HCT116 (cell line): ENCODE measurements around the gene LHFPL6. TPM values are rescaled to one million over a fixed set of nuclear protein-coding genes. Genes with fewer than 3 reads are reported as not detected.

Source experiments
- ATAC-seq: fragments of 200-7000 bp; cut with Tn5 transposase; 2 replicates; pipeline ENCODE4 v1.9.1; 2020; ENCODE audit warnings: mild to moderate bottlenecking, moderate library complexity
- BruUV-seq: library from RNA; stranded (reverse); fragments of 400-500 nt; replicated peaks from 2 replicates; lab custom pipeline; 2021; lab: Mats Ljungman, UMichigan
- CTCF ChIA-PET: fragments of 300-600 bp; sonication (Branson Sonifier 250); formaldehyde crosslinking; loops from one replicate; lab custom pipeline; 2021; ENCODE audit warnings: antibody characterized with exemption; lab: Charles Lee
- POLR2A ChIA-PET: fragments of 300-600, 350-600 bp; sonication (Branson Sonifier 250); formaldehyde crosslinking; loops from one replicate; lab custom pipeline; 2021; ENCODE audit warnings: antibody characterized with exemption; lab: Charles Lee
- RAD21 ChIA-PET, 2 experiments: fragments of 300-600 bp; sonication (Branson Sonifier 250); formaldehyde crosslinking; loops; one replicate each; lab custom pipeline; 2023; ENCODE audit warnings: low total read pairs in 2 of 2; ENCODE audit not compliant: uncharacterized antibody in 2 of 2, unreplicated experiment in 2 of 2, low non-redundant PET in 1 of 2; lab: Charles Lee
- DNase-seq: peaks from one replicate; pipeline ENCODE4 v3.0.0-alpha.2; 2010; ENCODE audit warnings: low read depth, low spot score
- H2AFZ ChIP-seq: fragments of 200-600 bp; shearing (Covaris generic), sonication (generic); 2 replicates; pipeline ENCODE4 v1.6.1; 2017; ENCODE audit warnings: low read depth, mixed run types, mixed read lengths, antibody characterized with exemption, low read length; ENCODE audit not compliant: poor library complexity, severe bottlenecking
- H3K27ac ChIP-seq: 2 replicates; pipeline ENCODE4 v1.5.1; 2012; ENCODE audit warnings: low read depth, low read length
- H3K27me3 ChIP-seq: fragments of 200-600 bp; sonication (generic); 2 replicates; pipeline ENCODE4 v1.6.1; 2016; ENCODE audit warnings: mixed run types, low read length, mixed read lengths; ENCODE audit not compliant: insufficient read depth
- H3K36me3 ChIP-seq, 2 experiments: fragments of 200-500 bp in 1 of 2; fragments of 200-600 bp in 1 of 2; sonication (Bioruptor generic) in 1 of 2; sonication (generic) in 1 of 2; 2 replicates each; pipeline versions ENCODE4 v1.5.1 to v1.6.1; 2014 to 2016; ENCODE audit warnings: low read length in 2 of 2, inconsistent platforms in 1 of 2, mixed read lengths in 1 of 2, mixed run types in 1 of 2; ENCODE audit not compliant: insufficient read depth in 2 of 2, control insufficient read depth in 1 of 2
- H3K4me1 ChIP-seq, 2 experiments: fragments of 200-600 bp in 1 of 2; sonication (generic) in 1 of 2; 2 replicates each; pipeline versions ENCODE4 v1.5.1 to v1.6.1; 2012 to 2017; ENCODE audit warnings: low read length in 2 of 2, inconsistent platforms in 1 of 2, mild to moderate bottlenecking in 1 of 2, mixed read lengths in 1 of 2, mixed run types in 1 of 2, moderate library complexity in 1 of 2; ENCODE audit not compliant: insufficient read depth in 2 of 2, control insufficient read depth in 1 of 2
- H3K4me2 ChIP-seq: fragments of 200-600 bp; sonication (generic); 2 replicates; pipeline ENCODE4 v1.6.1; 2017; ENCODE audit warnings: mixed run types, low read length, mixed read lengths
- H3K4me3 ChIP-seq, 2 experiments: fragments of 200-600 bp in 1 of 2; sonication (generic) in 1 of 2; replicated peaks in 1 of 2; 2 replicates each; pipeline ENCODE4 v1.5.1; 2011 to 2016; ENCODE audit warnings: low read length in 2 of 2, control low read depth in 1 of 2, low read depth in 1 of 2, mild to moderate bottlenecking in 1 of 2, mixed read lengths in 1 of 2, mixed run types in 1 of 2
- H3K79me2 ChIP-seq: fragments of 200-600 bp; sonication (generic); 2 replicates; pipeline ENCODE4 v1.6.1; 2017; ENCODE audit warnings: mild to moderate bottlenecking, mixed run types, low read length, moderate library complexity, mixed read lengths; ENCODE audit not compliant: insufficient read depth
- H3K9ac ChIP-seq: fragments of 200-600 bp; sonication (generic); 2 replicates; pipeline ENCODE4 v1.6.1; 2016; ENCODE audit warnings: low read length, mixed read lengths
- H3K9me2 ChIP-seq: fragments of 200-600 bp; sonication (generic), shearing (Covaris generic); 2 replicates; pipeline ENCODE4 v1.6.1; 2017; ENCODE audit warnings: mixed run types, mild to moderate bottlenecking, moderate library complexity; ENCODE audit not compliant: insufficient read depth
- H3K9me3 ChIP-seq, 2 experiments: fragments of 200-500 bp in 1 of 2; fragments of 200-600 bp in 1 of 2; sonication (Bioruptor generic) in 1 of 2; sonication (generic) in 1 of 2; 2 replicates each; pipeline ENCODE4 v1.6.1; 2014 to 2017; ENCODE audit warnings: low read length in 2 of 2, mixed read lengths in 2 of 2, inconsistent platforms in 1 of 2, low read depth in 1 of 2, mild to moderate bottlenecking in 1 of 2, mixed run types in 1 of 2, moderate library complexity in 1 of 2; ENCODE audit not compliant: control insufficient read depth in 1 of 2, insufficient read depth in 1 of 2
- H4K20me1 ChIP-seq: fragments of 200-600 bp; sonication (generic), shearing (Covaris generic); 2 replicates; pipeline ENCODE4 v1.6.1; 2017; ENCODE audit warnings: mixed run types, mild to moderate bottlenecking, moderate library complexity; ENCODE audit not compliant: insufficient read depth
- CBX3 ChIP-seq: IDR thresholded peaks from 2 replicates; pipeline ENCODE4 v1.6.1; 2012; ENCODE audit warnings: low read depth
- ELF1 ChIP-seq: IDR thresholded peaks from 2 replicates; pipeline ENCODE4 v1.6.1; 2012; ENCODE audit warnings: low read depth, borderline replicate concordance
- JUND ChIP-seq: IDR thresholded peaks from 2 replicates; pipeline ENCODE4 v1.6.1; 2012
- POLR2AphosphoS5 ChIP-seq: IDR thresholded peaks from 2 replicates; pipeline ENCODE4 v1.6.1; 2011; ENCODE audit warnings: mild to moderate bottlenecking, low read depth, low read length, moderate library complexity
- SIN3A ChIP-seq: IDR thresholded peaks from 2 replicates; pipeline ENCODE4 v1.6.1; 2012; ENCODE audit warnings: low read depth
- SP1 ChIP-seq: IDR thresholded peaks from 2 replicates; pipeline ENCODE4 v1.6.1; 2012; ENCODE audit warnings: low read depth
- SRF ChIP-seq: IDR thresholded peaks from 2 replicates; pipeline ENCODE4 v1.6.1; 2012; ENCODE audit warnings: low read depth
- TCF7L2 ChIP-seq: IDR thresholded peaks from 2 replicates; pipeline ENCODE4 v1.7.0; 2011; ENCODE audit warnings: borderline replicate concordance, inconsistent platforms; ENCODE audit not compliant: insufficient read depth, insufficient read length; ENCODE audit errors: extremely low read depth
- intact Hi-C: fragments of 100-400 bp; cut with micrococcal nuclease; formaldehyde crosslinking; loops from 2 replicates; pipeline ENCODE4 v1.10.0; 2022
- total RNA-seq: library from RNA; stranded (reverse); gene quantifications from one replicate; pipeline ENCODE4 v1.2.1, GENCODE V29; 2021; ENCODE audit not compliant: unreplicated experiment
- TF ChIP-seq, protein P1 (sequence below): IDR thresholded peaks from 2 replicates; pipeline ENCODE4 v1.6.1; 2012
- TF ChIP-seq, protein P2 (sequence below): IDR thresholded peaks from 2 replicates; pipeline ENCODE4 v1.6.1; 2012; ENCODE audit warnings: low read depth
- TF ChIP-seq, protein P3 (sequence below): IDR thresholded peaks from 2 replicates; pipeline ENCODE4 v1.6.1; 2011; ENCODE audit warnings: mild to moderate bottlenecking, low read length, moderate library complexity; ENCODE audit not compliant: insufficient replicate concordance; ENCODE audit errors: extremely low read depth
- TF ChIP-seq, protein P4 (sequence below), 3 experiments: fragments of 200-600 bp in 1 of 3; sonication (generic) in 1 of 3; IDR thresholded peaks in 2 of 3; conservative IDR thresholded peaks in 1 of 3; 2 replicates each; pipeline ENCODE4 v1.5.1; 2012 to 2017; ENCODE audit warnings: low read depth in 2 of 3, low read length in 2 of 3, antibody characterized with exemption in 1 of 3, borderline replicate concordance in 1 of 3, control low read depth in 1 of 3, mild to moderate bottlenecking in 1 of 3, mixed read lengths in 1 of 3, mixed run types in 1 of 3, moderate library complexity in 1 of 3; ENCODE audit not compliant: insufficient read depth in 1 of 3
- TF ChIP-seq, protein P5 (sequence below): IDR thresholded peaks from 2 replicates; pipeline ENCODE4 v1.6.1; 2012

LHFPL6 gene
- total RNA-seq, 1 experiment from 2014 or later = 0.22 TPM

DNA sequence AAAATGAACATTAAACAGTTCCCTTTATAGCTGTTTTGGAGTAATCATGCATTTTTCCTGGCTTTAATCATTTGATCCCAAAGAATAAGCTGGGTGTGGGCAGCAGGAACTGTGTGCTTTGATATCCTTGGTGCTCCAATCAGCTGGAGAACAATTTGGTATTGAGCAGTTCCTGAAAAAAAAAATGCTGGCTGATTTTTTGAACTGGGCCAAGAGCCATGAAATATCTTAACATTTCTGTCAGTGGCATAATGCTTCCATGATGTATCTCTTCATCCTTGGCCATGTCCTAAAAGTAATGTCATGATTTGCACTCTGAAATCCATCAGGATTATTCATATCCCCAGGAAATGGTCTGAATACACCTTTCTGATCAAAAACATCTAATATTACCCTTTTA lies 134.7 kb downstream of the LHFPL6 start:
- ChIA-PET RAD21 (no interaction called here), CTCF (no interaction called here), POLR2A (no interaction called here)
- Histone ChIP-seq H3K9ac (no peak overlapping the region), H3K4me1 (no peaks in the 10 kb centered on the region), H3K27me3 (peaks cover 41% of the 10 kb centered on the region), H3K9me2 (no peaks in the 10 kb centered on the region), H3K36me3 (no peaks in the 10 kb centered on the region), H3K4me2 (no peak overlapping the region), H2AFZ (no peak overlapping the region), H4K20me1 (no peaks in the 10 kb centered on the region), H3K9me3 (no peaks in the 10 kb centered on the region), H3K27ac (no peak overlapping the region), H3K79me2 (no peaks in the 10 kb centered on the region), H3K4me3 (no peak overlapping the region)
- BruUV-seq = no TSS peak
- TF ChIP-seq SP1 (no peak), POLR2AphosphoS5 (no peak), TCF7L2 (no peak), JUND (no peak), CBX3 (no peak)
- TF ChIP-seq, protein P1, sequence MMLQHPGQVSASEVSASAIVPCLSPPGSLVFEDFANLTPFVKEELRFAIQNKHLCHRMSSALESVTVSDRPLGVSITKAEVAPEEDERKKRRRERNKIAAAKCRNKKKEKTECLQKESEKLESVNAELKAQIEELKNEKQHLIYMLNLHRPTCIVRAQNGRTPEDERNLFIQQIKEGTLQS = no peak
- ATAC-seq (no peak), DNase-seq (no peak)
- intact Hi-C loops = no loop called here

DNA sequence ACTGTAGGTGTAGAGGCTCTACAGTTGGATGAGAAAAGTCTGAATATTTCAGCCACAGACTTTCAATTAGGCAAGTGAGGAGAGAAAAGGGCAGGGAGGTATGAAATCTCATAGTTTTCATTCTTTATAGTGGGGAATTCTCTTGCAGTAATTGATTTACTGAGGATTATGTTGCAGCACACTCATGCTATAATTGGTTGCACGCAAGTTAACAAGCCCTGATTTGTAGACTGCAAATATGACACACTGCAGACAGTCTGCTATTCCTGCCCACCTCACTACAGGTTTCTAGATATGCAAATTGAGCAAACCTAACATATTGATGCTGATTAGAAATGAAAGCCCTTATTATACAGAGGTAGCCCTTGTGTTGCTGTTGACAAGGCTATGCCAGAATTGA lies 139.4 kb downstream of the LHFPL6 start:
- no peaks in the 10 kb centered on the region for H3K36me3 ChIP-seq
- H3K27ac ChIP-seq = no peak overlapping the region
- DNase-seq (no peak), ATAC-seq (no peak)
- no peak overlapping the region for H3K4me3 ChIP-seq
- H2AFZ ChIP-seq = no peak overlapping the region
- no peaks in the 10 kb centered on the region for H3K4me1 ChIP-seq
- no peaks in the 10 kb centered on the region for H4K20me1 ChIP-seq
- H3K79me2 ChIP-seq = no peaks in the 10 kb centered on the region
- H3K4me2 ChIP-seq = no peak overlapping the region
- intact Hi-C loops = no loop called here
- H3K9me3 ChIP-seq = no peaks in the 10 kb centered on the region
- no peaks in the 10 kb centered on the region for H3K9me2 ChIP-seq
- peaks cover 46% of the 10 kb centered on the region for H3K27me3 ChIP-seq
- H3K9ac ChIP-seq = no peak overlapping the region
- POLR2A ChIA-PET = no interaction called here
- BruUV-seq = no TSS peak
- RAD21 ChIA-PET = no interaction called here
- CTCF ChIA-PET = no interaction called here
- no peak for TF ChIP-seq CBX3
- TF ChIP-seq, protein P2, sequence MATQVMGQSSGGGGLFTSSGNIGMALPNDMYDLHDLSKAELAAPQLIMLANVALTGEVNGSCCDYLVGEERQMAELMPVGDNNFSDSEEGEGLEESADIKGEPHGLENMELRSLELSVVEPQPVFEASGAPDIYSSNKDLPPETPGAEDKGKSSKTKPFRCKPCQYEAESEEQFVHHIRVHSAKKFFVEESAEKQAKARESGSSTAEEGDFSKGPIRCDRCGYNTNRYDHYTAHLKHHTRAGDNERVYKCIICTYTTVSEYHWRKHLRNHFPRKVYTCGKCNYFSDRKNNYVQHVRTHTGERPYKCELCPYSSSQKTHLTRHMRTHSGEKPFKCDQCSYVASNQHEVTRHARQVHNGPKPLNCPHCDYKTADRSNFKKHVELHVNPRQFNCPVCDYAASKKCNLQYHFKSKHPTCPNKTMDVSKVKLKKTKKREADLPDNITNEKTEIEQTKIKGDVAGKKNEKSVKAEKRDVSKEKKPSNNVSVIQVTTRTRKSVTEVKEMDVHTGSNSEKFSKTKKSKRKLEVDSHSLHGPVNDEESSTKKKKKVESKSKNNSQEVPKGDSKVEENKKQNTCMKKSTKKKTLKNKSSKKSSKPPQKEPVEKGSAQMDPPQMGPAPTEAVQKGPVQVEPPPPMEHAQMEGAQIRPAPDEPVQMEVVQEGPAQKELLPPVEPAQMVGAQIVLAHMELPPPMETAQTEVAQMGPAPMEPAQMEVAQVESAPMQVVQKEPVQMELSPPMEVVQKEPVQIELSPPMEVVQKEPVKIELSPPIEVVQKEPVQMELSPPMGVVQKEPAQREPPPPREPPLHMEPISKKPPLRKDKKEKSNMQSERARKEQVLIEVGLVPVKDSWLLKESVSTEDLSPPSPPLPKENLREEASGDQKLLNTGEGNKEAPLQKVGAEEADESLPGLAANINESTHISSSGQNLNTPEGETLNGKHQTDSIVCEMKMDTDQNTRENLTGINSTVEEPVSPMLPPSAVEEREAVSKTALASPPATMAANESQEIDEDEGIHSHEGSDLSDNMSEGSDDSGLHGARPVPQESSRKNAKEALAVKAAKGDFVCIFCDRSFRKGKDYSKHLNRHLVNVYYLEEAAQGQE = no peak
- TF ChIP-seq SIN3A = no peak
- no peak for TF ChIP-seq JUND
- no peak for TF ChIP-seq SRF
- TF ChIP-seq SP1 = no peak
- TF ChIP-seq, protein P3, sequence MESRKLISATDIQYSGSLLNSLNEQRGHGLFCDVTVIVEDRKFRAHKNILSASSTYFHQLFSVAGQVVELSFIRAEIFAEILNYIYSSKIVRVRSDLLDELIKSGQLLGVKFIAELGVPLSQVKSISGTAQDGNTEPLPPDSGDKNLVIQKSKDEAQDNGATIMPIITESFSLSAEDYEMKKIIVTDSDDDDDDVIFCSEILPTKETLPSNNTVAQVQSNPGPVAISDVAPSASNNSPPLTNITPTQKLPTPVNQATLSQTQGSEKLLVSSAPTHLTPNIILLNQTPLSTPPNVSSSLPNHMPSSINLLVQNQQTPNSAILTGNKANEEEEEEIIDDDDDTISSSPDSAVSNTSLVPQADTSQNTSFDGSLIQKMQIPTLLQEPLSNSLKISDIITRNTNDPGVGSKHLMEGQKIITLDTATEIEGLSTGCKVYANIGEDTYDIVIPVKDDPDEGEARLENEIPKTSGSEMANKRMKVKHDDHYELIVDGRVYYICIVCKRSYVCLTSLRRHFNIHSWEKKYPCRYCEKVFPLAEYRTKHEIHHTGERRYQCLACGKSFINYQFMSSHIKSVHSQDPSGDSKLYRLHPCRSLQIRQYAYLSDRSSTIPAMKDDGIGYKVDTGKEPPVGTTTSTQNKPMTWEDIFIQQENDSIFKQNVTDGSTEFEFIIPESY = no peak
- no peak for TF ChIP-seq ELF1
- TF ChIP-seq, protein P4, sequence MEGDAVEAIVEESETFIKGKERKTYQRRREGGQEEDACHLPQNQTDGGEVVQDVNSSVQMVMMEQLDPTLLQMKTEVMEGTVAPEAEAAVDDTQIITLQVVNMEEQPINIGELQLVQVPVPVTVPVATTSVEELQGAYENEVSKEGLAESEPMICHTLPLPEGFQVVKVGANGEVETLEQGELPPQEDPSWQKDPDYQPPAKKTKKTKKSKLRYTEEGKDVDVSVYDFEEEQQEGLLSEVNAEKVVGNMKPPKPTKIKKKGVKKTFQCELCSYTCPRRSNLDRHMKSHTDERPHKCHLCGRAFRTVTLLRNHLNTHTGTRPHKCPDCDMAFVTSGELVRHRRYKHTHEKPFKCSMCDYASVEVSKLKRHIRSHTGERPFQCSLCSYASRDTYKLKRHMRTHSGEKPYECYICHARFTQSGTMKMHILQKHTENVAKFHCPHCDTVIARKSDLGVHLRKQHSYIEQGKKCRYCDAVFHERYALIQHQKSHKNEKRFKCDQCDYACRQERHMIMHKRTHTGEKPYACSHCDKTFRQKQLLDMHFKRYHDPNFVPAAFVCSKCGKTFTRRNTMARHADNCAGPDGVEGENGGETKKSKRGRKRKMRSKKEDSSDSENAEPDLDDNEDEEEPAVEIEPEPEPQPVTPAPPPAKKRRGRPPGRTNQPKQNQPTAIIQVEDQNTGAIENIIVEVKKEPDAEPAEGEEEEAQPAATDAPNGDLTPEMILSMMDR (IDR thresholded peaks at IDR 0.05 in 2 of 3, conservative IDR thresholded peaks at IDR 0.05 in 1 of 3; ENCODE audit: borderline replicate concordance in 1 of 3, insufficient read depth in 1 of 3, low read depth in 2 of 3, low read length in 2 of 3) = no peak
- TF ChIP-seq, protein P5, sequence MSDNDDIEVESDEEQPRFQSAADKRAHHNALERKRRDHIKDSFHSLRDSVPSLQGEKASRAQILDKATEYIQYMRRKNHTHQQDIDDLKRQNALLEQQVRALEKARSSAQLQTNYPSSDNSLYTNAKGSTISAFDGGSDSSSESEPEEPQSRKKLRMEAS = no peak
